ENCODE data around the gene C3orf85.
"Not testable (repeated sequence)": the region's sequence is repeated elsewhere in the genome, so short reads cannot be mapped to it uniquely, and the experiment has no call there.

C3orf85 gene

DNA sequence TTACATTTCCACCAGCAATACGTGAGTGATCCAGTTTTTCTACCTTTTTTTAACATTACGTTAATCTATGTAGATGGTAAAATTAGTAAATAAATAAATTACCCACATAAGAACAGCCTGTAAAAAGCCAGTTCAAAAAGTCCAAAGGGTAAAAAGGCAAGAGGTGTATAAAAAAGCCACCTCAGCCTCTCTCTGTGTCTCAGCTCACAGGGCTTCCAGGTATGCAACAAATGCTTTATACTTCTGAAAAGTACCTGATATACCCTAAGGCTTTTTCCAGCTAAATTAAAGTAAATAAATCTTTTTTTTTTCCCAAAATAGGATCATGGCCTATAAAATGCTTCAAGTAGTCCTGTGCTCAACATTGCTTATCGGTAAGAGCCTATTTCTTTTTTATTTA lies at the start of gene C3orf85:
Gene C3orf85, plus strand, starts transcription at position 197 of the 400 bp plus-strand sequence. Its CDS starts 129 bp downstream, at position 326.
- no peak for DNase-seq

DNA sequence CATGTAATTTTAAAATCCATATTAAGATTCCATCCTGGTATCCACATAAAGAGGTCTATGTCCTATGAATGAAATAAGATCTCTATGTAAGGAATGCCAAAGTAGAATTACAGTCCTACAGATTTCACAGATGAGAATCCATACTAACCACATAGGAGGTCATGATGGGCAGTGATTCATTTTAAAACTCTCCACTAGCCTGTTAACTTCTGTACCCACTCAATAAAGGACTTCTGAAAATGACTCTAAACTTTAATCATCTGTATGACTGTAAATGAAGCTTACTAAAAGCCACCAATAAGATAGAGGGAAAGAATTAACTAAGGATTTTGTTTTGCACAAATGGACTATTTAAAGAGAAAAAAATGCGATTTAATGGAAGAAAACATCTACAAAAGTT lies 47.3 kb upstream of the C3orf85 start:
- DNase-seq: no peak

GRCh38 chr3:109091846-109092245 lies 44.7 kb upstream of the C3orf85 start:
- DNase-seq: no peak

- DNase-seq: no peak
These were observed 43.0 kb upstream of the C3orf85 start for GRCh38 chr3:109093561-109093960.

GRCh38 chr3:109095166-109095565 lies 41.4 kb upstream of the C3orf85 start:
- no peak for DNase-seq

DNA sequence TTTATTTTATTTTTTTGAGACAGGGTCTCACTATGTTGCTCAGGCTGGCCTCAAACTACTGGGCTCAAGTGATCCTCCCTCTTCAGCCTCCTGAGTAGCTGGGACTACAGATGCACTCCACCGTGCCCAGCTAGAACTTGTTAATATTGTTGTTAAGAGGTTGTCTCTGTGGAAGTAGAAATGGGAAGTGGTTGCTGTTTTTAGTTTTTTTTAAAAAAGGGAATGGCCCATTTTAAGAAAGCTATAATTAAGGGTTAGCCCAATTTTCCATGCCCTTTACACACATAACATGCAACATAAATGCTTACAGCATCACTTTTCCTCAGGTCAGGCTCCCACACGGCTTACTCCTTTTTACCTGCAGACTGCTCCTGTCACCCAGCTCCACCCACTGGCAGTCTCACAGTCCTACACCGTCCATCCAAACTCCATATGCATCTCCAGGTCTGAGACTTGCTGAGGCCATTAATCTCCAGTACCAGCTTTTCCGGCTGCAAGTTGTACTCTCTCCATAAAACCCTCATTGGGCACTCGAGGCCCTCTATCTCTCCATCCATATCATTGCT lies 38.4 kb upstream of the C3orf85 start:
- DNase-seq: no peak

- no peak for DNase-seq
These were observed 26.9 kb upstream of the C3orf85 start for GRCh38 chr3:109109574-109109973.

DNA sequence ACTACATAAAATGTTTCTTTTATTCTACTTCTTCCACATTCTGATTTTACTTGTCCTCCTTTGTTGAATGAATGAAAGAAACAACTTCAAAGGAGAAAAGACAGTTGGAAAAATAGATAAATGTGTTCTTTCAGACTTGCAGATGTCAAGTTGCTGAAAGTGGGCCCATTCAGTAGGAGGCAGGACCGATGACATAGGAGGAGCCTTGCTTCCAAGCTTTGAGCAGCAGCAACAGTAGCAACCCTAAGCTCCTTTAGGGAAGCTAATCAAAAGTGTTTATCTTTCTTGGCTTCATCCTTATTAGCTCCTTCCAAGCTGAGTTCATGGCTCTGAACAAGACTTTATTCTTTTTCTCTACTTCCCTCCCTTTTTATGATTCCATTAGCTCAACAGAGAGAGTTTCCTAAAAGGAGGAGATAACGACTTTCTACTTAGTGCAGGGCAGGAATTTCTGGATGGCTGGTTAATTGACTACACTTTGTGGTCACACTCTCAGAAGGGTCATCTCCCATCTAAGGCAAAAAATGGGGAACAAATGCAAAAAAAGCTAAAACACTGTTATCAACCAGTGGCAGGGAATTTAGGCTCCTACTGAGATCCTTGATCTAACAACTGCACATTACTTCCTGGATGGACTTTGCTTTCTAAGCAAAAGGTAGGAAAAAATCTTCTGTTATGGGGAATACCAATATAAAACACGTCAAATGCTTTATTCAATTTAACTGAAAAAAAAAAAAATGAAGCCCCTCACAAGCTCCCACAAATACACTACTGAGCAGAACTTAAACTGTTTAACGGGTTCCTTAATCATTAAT lies 23.4 kb upstream of the C3orf85 start:
- DNase-seq: no peak

GRCh38 chr3:109114746-109115145 lies 21.8 kb upstream of the C3orf85 start:
- no peak for DNase-seq

DNA sequence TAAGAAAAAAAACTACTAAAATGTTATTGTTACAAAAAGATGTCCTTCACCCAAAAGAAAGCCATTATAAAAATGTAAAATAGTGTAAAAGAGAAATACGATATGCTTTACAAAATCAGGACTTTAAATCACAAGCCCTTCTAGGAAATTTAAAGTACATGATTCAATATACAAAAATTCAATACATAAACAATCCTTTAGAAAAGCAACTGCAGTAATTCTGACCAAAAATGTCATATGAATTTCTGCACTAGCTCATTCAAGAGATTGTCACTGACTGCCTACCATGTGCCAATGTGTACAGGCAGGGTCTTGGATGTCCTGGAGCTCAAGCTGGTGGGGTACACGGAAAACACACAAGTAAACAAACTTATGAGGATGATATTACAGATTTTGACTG lies 21.1 kb upstream of the C3orf85 start:
- DNase-seq: no peak

- no peak for DNase-seq
These were observed 20.5 kb upstream of the C3orf85 start for GRCh38 chr3:109116031-109116430.

- DNase-seq: no peak
These were observed 18.6 kb upstream of the C3orf85 start, which contains the start of gene MORC1 for GRCh38 chr3:109117939-109118338. MORC1 (minus strand) TSS chr3:109118134; CDS start chr3:109118059, 75 bp downstream.

DNA sequence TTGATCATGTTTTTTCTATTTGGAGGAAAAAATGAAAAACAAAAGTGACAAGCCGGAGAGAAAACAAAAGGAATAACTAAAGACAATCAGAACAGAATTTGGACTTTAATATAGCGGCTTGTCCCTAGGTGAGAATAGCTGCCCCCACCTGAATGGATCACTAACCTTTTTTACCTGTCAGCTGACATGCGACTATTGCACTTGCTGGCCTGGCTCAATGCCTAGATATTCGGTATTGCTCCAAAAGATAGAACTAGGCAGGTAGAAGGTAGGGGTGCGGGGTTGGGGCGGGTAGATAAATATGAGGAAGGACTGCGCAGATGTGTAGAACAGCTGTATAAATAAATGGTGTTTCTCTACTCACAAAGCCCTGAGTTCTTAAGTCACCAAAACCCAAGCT lies 17.9 kb upstream of the C3orf85 start:
- DNase-seq: no peak

GRCh38 chr3:109122690-109123089 lies 13.8 kb upstream of the C3orf85 start:
- DNase-seq: no peak

GRCh38 chr3:109125902-109126301 lies 10.6 kb upstream of the C3orf85 start:
- no peak for DNase-seq

- DNase-seq: no peak
These were observed 9.0 kb upstream of the C3orf85 start for GRCh38 chr3:109127553-109127952.

DNA sequence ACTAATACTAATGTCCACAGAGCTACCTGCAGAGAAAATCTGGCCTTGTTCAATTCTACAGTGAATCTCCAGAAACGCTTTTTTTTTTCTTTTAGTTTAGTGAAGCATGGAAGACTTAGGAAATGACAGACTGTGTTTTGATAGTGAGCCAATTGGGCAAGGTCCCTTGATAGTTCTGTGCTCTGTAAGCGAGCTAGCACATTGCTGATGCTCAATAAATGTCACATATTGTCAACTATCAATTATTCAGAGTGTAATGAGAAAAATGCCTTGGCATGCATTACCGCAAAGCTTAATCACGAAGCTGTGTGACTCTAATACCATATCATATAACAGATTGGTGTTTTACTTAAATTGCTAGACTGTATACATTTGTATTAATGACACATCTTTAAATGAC lies 5.2 kb upstream of the C3orf85 start:
- DNase-seq: no peak

GRCh38 chr3:109132801-109133473 lies 3.6 kb upstream of the C3orf85 start:
- DNase-seq: no peak

- DNase-seq: not testable (repeated sequence)
These were observed 3.1 kb upstream of the C3orf85 start for GRCh38 chr3:109133474-109133816.

GRCh38 chr3:109137761-109138160 lies 1.2 kb downstream of the C3orf85 start:
- no peak for DNase-seq

- DNase-seq: no peak
These were observed 3.8 kb downstream of the C3orf85 start for GRCh38 chr3:109140318-109140717.

GRCh38 chr3:109143646-109144045 lies 7.1 kb downstream of the C3orf85 start:
- no peak for DNase-seq

DNA sequence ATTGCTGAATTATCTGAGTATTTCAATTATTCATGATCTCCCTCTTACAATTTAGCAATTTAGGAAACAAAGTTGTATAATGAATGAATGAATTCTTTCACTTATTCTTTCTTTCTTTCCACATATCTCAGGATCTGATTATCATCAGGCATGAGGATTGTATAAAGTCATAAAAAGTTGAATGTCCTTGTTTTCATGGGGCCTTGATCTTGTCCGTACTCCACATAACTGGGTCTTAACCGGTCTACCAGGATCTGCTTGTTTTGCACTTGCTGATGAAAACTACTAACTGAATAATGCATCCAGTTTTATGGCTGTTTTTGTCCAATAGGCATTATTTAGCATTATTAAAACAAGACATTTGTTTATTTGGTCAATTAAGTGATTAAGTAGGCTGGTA lies 12.6 kb downstream of the C3orf85 start:
- no peak for DNase-seq

- no peak for DNase-seq
These were observed 15.8 kb downstream of the C3orf85 start for GRCh38 chr3:109152320-109152719.
